ENCODE results near the gene SUV39H2.

DNA sequence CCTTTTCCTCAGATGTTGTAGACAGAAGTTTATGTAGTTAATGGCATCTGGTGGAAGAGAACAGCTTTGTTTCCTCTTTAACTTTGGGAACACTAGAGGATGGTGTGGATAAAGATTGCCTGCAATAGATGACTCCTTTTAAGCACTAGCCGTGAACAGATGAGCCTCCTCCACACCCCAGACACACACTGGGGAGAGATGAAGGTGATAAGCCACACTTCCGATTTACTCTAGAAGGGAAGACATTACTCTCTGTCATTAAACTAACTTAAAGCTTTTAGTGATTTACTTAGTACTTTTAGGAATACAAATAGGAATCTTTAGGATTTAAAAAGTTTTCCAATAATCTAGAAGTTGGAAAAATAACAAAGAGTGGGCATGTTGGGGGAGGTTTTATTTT lies 33.7 kb upstream of the SUV39H2 start:
- TF ChIP-seq, protein P1, sequence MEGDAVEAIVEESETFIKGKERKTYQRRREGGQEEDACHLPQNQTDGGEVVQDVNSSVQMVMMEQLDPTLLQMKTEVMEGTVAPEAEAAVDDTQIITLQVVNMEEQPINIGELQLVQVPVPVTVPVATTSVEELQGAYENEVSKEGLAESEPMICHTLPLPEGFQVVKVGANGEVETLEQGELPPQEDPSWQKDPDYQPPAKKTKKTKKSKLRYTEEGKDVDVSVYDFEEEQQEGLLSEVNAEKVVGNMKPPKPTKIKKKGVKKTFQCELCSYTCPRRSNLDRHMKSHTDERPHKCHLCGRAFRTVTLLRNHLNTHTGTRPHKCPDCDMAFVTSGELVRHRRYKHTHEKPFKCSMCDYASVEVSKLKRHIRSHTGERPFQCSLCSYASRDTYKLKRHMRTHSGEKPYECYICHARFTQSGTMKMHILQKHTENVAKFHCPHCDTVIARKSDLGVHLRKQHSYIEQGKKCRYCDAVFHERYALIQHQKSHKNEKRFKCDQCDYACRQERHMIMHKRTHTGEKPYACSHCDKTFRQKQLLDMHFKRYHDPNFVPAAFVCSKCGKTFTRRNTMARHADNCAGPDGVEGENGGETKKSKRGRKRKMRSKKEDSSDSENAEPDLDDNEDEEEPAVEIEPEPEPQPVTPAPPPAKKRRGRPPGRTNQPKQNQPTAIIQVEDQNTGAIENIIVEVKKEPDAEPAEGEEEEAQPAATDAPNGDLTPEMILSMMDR (IDR thresholded peaks at IDR 0.05; ENCODE audit: poor library complexity, severe bottlenecking): no peak
- TF ChIP-seq EP300 (conservative IDR thresholded peaks at IDR 0.05; ENCODE audit: poor library complexity, severe bottlenecking) (no peak), POLR2AphosphoS5 (IDR thresholded peaks at IDR 0.05) (no peak), TAF1 (IDR thresholded peaks at IDR 0.05; ENCODE audit: low read depth) (no peak), EZH2 (IDR thresholded peaks at IDR 0.05; ENCODE audit: borderline replicate concordance, insufficient read depth, low read length, poor library complexity, severe bottlenecking) (no peak)

All from neural cell (in vitro differentiated cells).